IMR-90 (cell line): ENCODE measurements around the gene ZFPM1.

Experiments
- BHLHE40 ChIP-seq: fragments of 150-350 bp; IDR thresholded peaks from 2 replicates; pipeline ENCODE4 v1.6.1; 2016; ENCODE audit warnings: mild to moderate bottlenecking, low read depth, low read length
- CEBPB ChIP-seq: IDR thresholded peaks from 2 replicates; pipeline ENCODE4 v1.6.1; 2012; ENCODE audit warnings: low read depth, low read length, improper control_type of control experiment
- CTCF ChIP-seq: conservative IDR thresholded peaks from 2 replicates; pipeline ENCODE4 v1.5.1; 2012; ENCODE audit warnings: mild to moderate bottlenecking, low read depth, low read length, improper control_type of control experiment
- NFE2L2 ChIP-seq: fragments of 150-350 bp; IDR thresholded peaks from 2 replicates; pipeline ENCODE4 v1.6.1; 2016; ENCODE audit warnings: low read depth, mild to moderate bottlenecking, low read length
- POLR2A ChIP-seq: IDR thresholded peaks from 2 replicates; pipeline ENCODE4 v1.6.1; 2012; ENCODE audit warnings: mild to moderate bottlenecking, low read depth, low read length
- RAD21 ChIP-seq: IDR thresholded peaks from 2 replicates; pipeline ENCODE4 v1.6.1; 2012; ENCODE audit warnings: low read length, improper control_type of control experiment
- RFX5 ChIP-seq: IDR thresholded peaks from 2 replicates; pipeline ENCODE4 v1.8.0; 2012; ENCODE audit warnings: low read depth, mild to moderate bottlenecking, low read length, moderate library complexity

- TF ChIP-seq NFE2L2 (no peak), CTCF (no peak), BHLHE40 (no peak), RFX5 (no peak), POLR2A (no peak), RAD21 (no peak), CEBPB (no peak)
Measured at GRCh38 chr16:88499292-88499691, 46.2 kb downstream of the ZFPM1 start.
